Mucosa of descending colon (tissue), 3 donors: ENCODE measurements around the gene AKAP7. TPM values are rescaled to one million over a fixed set of nuclear protein-coding genes. Genes with fewer than 3 reads are reported as not detected.

Experiments used
- ATAC-seq: fragments of 200-7000 bp; cut with Tn5 transposase; one replicate; pipeline ENCODE4 v1.9.1; 2020; ENCODE audit warnings: mild to moderate bottlenecking, moderate library complexity
- DNase-seq, 3 donors: peaks; one replicate each; pipeline ENCODE4 v3.0.0-alpha.2; 2020
- H3K36me3 ChIP-seq: fragments of 200-600 bp; one replicate; pipeline ENCODE4 v1.8.0; 2021; ENCODE audit warnings: low read depth, mild to moderate bottlenecking
- H3K4me1 ChIP-seq: fragments of 200-600 bp; one replicate; pipeline ENCODE4 v1.8.0; 2021; ENCODE audit warnings: low read depth, mild to moderate bottlenecking
- H3K4me3 ChIP-seq: fragments of 200-600 bp; one replicate; pipeline ENCODE4 v1.8.0; 2021; ENCODE audit warnings: mild to moderate bottlenecking
- H3K9me3 ChIP-seq: fragments of 200-600 bp; one replicate; pipeline ENCODE4 v1.8.0; 2021; ENCODE audit warnings: mild to moderate bottlenecking
- CTCF ChIP-seq: fragments of 200-600 bp; IDR thresholded peaks from one replicate; pipeline ENCODE4 v1.8.0; 2022; ENCODE audit warnings: antibody characterized with exemption, mild to moderate bottlenecking
- intact Hi-C, 2 donors: fragments of 100-400 bp; cut with DNase I in 1 of 2; cut with micrococcal nuclease in 1 of 2; formaldehyde crosslinking; loops; one replicate each; pipeline versions ENCODE4 v1.11.0 to v1.11.1; 2022; cut with DNase I, micrococcal nuclease
- total RNA-seq, 3 donors: library from RNA; stranded (reverse); fragmentation: NEBNext Ultra II Directional in 2 of 3; extraction: Animal tissue kit (Norgen Biotek cat#: 25700) in 2 of 3; gene quantifications; one replicate each; pipeline versions ENCODE4 v1.2.1 to v1.2.4, GENCODE V29; 2021 to 2023
- donor health status: DM: no; HTN: no; CAD: no; lungs with moderate emphysema.
- donor health status: DM: no; HTN: no; CAD: no.
- donor health status: DM: no; HTN: yes; CAD: no.

AKAP7 gene
- total RNA-seq, 3 donors from 2014 or later: 13.0 to 21.9 (median 15.3) TPM

- intact Hi-C loops: no loop called here
- H3K4me1 ChIP-seq: no peaks in the 10 kb centered on the region
- H3K36me3 ChIP-seq: no peaks in the 10 kb centered on the region
- no peaks in the 10 kb centered on the region for H3K9me3 ChIP-seq
- no peak for TF ChIP-seq CTCF
- DNase-seq: no peak
- ATAC-seq: no peak
- no peak overlapping the region for H3K4me3 ChIP-seq
These were observed 9.8 kb upstream of the AKAP7 start for GRCh38 chr6:131125431-131125830.

- intact Hi-C loops: no loop called here
- ATAC-seq (no peak), DNase-seq (no peak)
- Histone ChIP-seq H3K4me3 (no peak overlapping the region), H3K36me3 (no peaks in the 10 kb centered on the region), H3K9me3 (no peaks in the 10 kb centered on the region), H3K4me1 (peaks cover 5% of the 10 kb centered on the region)
- no peak for TF ChIP-seq CTCF
These were observed 5.3 kb upstream of the AKAP7 start for GRCh38 chr6:131129689-131130553.

- no peak for ATAC-seq
- H3K4me3 ChIP-seq: no peak overlapping the region
- H3K4me1 ChIP-seq: peaks cover 6% of the 10 kb centered on the region
- no peaks in the 10 kb centered on the region for H3K36me3 ChIP-seq
- intact Hi-C loops: no loop called here
- no peaks in the 10 kb centered on the region for H3K9me3 ChIP-seq
- no peak for TF ChIP-seq CTCF
- no peak for DNase-seq
These were observed 4.7 kb upstream of the AKAP7 start for GRCh38 chr6:131130554-131130940.

- H3K9me3 ChIP-seq: no peaks in the 10 kb centered on the region
- ATAC-seq: no peak
- DNase-seq: no peak
- H3K4me1 ChIP-seq: peaks cover 6% of the 10 kb centered on the region
- H3K36me3 ChIP-seq: no peaks in the 10 kb centered on the region
- TF ChIP-seq CTCF: no peak
- H3K4me3 ChIP-seq: no peak overlapping the region
- intact Hi-C loops: no loop called here
These were observed 2.9 kb upstream of the AKAP7 start for GRCh38 chr6:131132360-131132759.

GRCh38 chr6:131134220-131134979 lies 867 bp upstream of the AKAP7 start:
- H3K9me3 ChIP-seq: no peaks in the 10 kb centered on the region
- TF ChIP-seq CTCF: no peak
- no peak for ATAC-seq
- H3K4me1 ChIP-seq: peaks cover 6% of the 10 kb centered on the region
- intact Hi-C loops: no loop called here
- peak overlapping the region; percentile 54 for H3K4me3 ChIP-seq
- DNase-seq: no peak
- H3K36me3 ChIP-seq: no peaks in the 10 kb centered on the region
